OCI-LY3 (cell line): Measurements from ENCODE around the gene MUC20.
A peak's percentile ranks its signal among the peaks of the same experiment; 100 is the strongest.
"Not testable (repeated sequence)": the region's sequence is repeated elsewhere in the genome, so short reads cannot be mapped to it uniquely, and the experiment has no call there.

Source experiments
- H2AFZ ChIP-seq: fragments of 200-600, 300-600 bp; shearing (Covaris generic); 2 replicates; pipeline ENCODE4 v1.6.0; 2014; ENCODE audit warnings: antibody characterized with exemption, low read depth, low read length
- H3K27ac ChIP-seq: fragments of 200-600, 300-600 bp; sonication (generic); 2 replicates; pipeline ENCODE4 v1.5.1; 2014; ENCODE audit warnings: mild to moderate bottlenecking, low read length, moderate library complexity, mixed read lengths
- H3K27me3 ChIP-seq: fragments of 200-600, 300-600 bp; sonication (generic); 2 replicates; pipeline ENCODE4 v1.6.1; 2014; ENCODE audit warnings: low read depth, low read length, mixed read lengths
- H3K36me3 ChIP-seq: fragments of 200-600, 300-600 bp; sonication (generic); replicated peaks from 2 replicates; pipeline ENCODE3; 2014; ENCODE audit warnings: low read depth, low read length, mixed read lengths
- H3K4me1 ChIP-seq: fragments of 300-600, 200-600 bp; sonication (generic); 2 replicates; pipeline ENCODE4 v1.6.1; 2014; ENCODE audit warnings: low read length, mixed read lengths
- H3K4me2 ChIP-seq: fragments of 200-600, 300-600 bp; sonication (generic); 2 replicates; pipeline ENCODE4 v1.6.1; 2014; ENCODE audit warnings: low read length, mixed read lengths
- H3K4me3 ChIP-seq: fragments of 300-600, 200-600 bp; sonication (generic); 2 replicates; pipeline ENCODE4 v1.5.1; 2014; ENCODE audit warnings: antibody characterized with exemption, mild to moderate bottlenecking, low read length, moderate library complexity
- H3K79me2 ChIP-seq: fragments of 300-600, 200-600 bp; shearing (Covaris generic); 2 replicates; pipeline ENCODE4 v1.6.1; 2014; ENCODE audit warnings: mild to moderate bottlenecking, low read length, mixed read lengths
- H3K9ac ChIP-seq: fragments of 300-600, 200-600 bp; shearing (Covaris generic); 2 replicates; pipeline ENCODE4 v1.6.0; 2014; ENCODE audit warnings: mild to moderate bottlenecking, low read length, moderate library complexity
- H3K9me3 ChIP-seq: fragments of 200-600, 300-600 bp; shearing (Covaris generic); 2 replicates; pipeline ENCODE4 v1.6.1; 2014; ENCODE audit warnings: low read length, mixed read lengths; ENCODE audit not compliant: insufficient read depth
- H4K20me1 ChIP-seq: fragments of 200-600, 300-600 bp; sonication (generic); 2 replicates; pipeline ENCODE4 v1.6.1; 2016; ENCODE audit warnings: low read length, mixed read lengths; ENCODE audit not compliant: insufficient read depth
- CTCF ChIP-seq: fragments of 200-600, 300-600 bp; sonication (generic); IDR thresholded peaks from 2 replicates; pipeline ENCODE4 v1.5.1; 2014; ENCODE audit warnings: antibody characterized with exemption, low read length, low read depth
- EZH2phosphoT487 ChIP-seq: fragments of 200-600 bp; shearing (Covaris generic); IDR thresholded peaks from 2 replicates; pipeline ENCODE4 v1.6.1; 2018; ENCODE audit warnings: antibody characterized with exemption, mixed run types, low read depth

Gene MUC20

DNA sequence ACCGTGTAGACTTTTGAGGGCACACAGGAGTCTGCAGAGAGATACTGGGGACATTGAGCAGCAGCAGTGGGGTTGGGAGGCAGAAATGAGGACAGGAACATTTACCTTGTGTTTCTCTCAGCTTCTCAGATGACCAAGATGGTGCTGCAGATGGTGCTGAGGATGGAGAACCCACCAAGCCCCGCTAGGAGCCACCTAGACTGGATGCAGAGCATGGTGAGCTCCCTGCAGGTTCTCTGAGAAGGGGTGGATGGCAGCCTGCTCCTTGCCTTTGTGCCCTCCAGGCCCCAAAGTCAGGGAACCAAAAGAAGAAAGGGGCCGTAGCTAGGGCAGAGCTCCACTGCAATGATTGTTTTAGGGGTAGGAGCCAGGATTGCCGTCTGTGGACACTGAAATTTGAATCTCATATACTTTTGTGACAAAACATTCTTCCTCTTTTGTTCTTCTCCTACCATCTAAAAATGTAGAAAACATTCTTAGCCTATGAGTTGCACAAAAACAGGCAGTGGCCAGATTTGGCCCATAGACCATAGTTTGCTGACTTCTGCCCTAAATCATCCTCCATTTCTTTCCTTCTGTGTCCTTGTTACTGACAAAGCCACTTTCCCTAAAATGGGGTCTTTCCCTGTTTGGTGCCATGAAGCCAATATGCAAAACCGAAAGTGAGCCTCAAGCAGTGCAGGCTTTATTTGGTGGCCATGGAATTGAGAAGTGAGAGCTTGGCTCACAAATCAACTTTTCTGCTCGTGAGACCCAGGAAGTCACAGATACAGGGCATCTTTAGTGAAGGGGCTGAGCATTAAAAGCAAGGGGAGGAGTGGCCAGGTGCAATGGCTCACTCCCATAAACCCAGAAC, 11.9 kb upstream of the MUC20 start:
- Histone ChIP-seq H3K79me2 (no peaks in the 10 kb centered on the region), H3K4me3 (no peak overlapping the region), H3K36me3 (no peaks in the 10 kb centered on the region), H4K20me1 (no peaks in the 10 kb centered on the region), H3K9me3 (no peaks in the 10 kb centered on the region), H3K27me3 (no peaks in the 10 kb centered on the region), H3K4me1 (peaks cover 16% of the 10 kb centered on the region), H3K27ac (peak overlapping the region; percentile 21), H3K9ac (no peak overlapping the region), H3K4me2 (peak overlapping the region; percentile 38), H2AFZ (peak overlapping the region; percentile 26; the same call in 1 of the 2 replicates)
- TF ChIP-seq CTCF (no peak), EZH2phosphoT487 (no peak)

DNA sequence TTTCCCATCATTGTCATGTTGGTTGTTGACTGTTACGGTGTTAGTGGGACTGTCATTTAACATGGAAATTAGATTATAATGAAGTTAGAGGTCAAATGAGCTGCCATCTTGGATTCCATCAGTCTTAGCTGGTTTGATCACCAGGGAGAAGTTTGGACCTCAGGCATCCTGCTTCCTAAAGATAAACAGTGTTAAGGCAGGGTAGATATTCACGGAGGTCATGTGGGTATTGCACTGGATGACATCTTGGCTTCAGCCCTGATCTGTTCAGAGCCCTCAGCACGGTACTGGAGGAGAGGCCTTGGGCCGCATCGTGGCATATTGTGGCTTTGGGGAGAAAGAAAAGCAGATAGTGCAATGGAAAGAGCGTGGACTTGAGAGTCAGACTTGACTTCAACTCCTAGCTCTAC, 11.1 kb upstream of the MUC20 start:
- Histone ChIP-seq H3K4me2 (peak overlapping the region; percentile 38), H3K4me3 (no peak overlapping the region), H3K79me2 (no peaks in the 10 kb centered on the region), H4K20me1 (no peaks in the 10 kb centered on the region), H3K9me3 (no peaks in the 10 kb centered on the region), H3K27me3 (no peaks in the 10 kb centered on the region), H3K9ac (no peak overlapping the region), H3K36me3 (no peaks in the 10 kb centered on the region), H3K27ac (peak overlapping the region; percentile 21; the same call in 1 of the 2 replicates), H3K4me1 (peaks cover 16% of the 10 kb centered on the region), H2AFZ (no peak overlapping the region)
- no peak for TF ChIP-seq CTCF
- TF ChIP-seq EZH2phosphoT487, result no peak

DNA sequence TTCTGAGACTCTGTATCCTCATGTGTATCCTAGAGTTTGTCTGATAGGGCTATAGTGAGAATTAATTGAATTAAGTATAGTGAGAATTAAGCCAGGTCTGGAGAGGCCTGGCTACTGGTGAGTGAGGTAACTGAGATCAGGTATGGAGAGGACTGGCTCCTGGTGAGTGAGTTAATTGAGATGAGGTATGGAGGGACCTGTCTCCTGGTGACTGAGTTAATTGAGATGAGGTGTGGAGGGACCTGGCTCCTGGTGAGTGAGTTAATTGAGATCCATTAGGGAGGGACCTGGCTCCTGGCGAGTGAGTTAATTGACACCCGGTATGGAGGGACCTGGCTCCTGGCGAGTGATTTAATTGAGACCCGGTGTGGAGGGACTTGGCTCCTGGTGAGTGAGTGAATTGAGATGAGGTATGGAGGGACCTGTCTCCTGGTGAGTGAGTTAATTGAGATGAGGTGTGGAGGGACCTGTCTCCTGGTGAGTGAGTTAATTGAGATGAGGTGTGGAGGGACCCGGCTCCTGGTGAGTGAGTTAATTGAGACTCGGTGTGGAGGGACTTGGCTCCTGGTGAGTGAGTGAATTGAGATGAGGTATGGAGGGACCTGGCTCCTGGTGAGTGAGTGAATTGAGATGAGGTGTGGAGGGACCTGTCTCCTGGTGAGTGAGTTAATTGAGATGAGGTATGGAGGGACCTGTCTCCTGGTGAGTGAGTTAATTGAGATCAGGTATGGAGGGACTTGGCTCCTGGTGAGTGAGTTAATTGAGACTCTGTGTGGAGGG, 10.5 kb upstream of the MUC20 start:
- H3K9ac ChIP-seq, H4K20me1 ChIP-seq, H3K36me3 ChIP-seq, H3K27me3 ChIP-seq, H3K79me2 ChIP-seq, H3K27ac ChIP-seq, H3K4me2 ChIP-seq, H3K4me3 ChIP-seq, H2AFZ ChIP-seq, H3K9me3 ChIP-seq: not testable (repeated sequence)
- H3K4me1 ChIP-seq, result peaks cover 16% of the 10 kb centered on the region

- H3K9me3 ChIP-seq, H3K79me2 ChIP-seq, H4K20me1 ChIP-seq, H2AFZ ChIP-seq, H3K4me2 ChIP-seq, H3K9ac ChIP-seq, H3K27me3 ChIP-seq, H3K4me3 ChIP-seq, H3K27ac ChIP-seq, H3K36me3 ChIP-seq: not testable (repeated sequence)
- H3K4me1 ChIP-seq, result peaks cover 24% of the 10 kb centered on the region
Observed at GRCh38 chr3:195711091-195711812, 9.5 kb upstream of the MUC20 start.
